ENCODE data around the gene SYNE1. TPM values are rescaled to one million over a fixed set of nuclear protein-coding genes. Genes with fewer than 3 reads are reported as not detected.

The SYNE1 gene
- total RNA-seq, 2 experiments from 2014 or later = 74.6 to 140 TPM

DNA sequence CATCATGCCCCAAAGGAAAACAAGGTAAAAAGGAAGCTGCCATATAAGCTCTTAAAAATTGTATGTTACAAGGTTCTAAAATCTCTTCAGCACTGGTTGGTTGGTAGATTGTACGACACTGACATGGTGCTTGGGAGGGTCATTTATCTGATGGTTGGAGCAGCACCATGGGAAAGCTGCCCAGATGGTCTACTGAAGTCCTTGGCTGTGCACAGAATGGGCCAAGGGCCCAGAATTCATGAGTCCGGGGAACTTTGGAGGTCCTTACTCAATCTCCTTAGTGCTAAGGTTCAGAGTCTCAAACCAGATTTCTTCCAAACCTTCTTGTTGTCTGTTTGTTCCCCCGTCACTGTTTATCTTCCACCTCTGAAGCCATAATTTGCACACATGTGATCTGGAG lies 515.3 kb downstream of the SYNE1 start:
- Histone ChIP-seq H3K4me1 (ENCODE audit: insufficient read depth, low read length, poor library complexity, severe bottlenecking) (no peaks in the 10 kb centered on the region), H3K9me3 (ENCODE audit: low read length) (no peaks in the 10 kb centered on the region), H3K4me3 (ENCODE audit: low read depth, low read length, poor library complexity, severe bottlenecking) (no peak overlapping the region), H3K36me3 (ENCODE audit: insufficient read depth, low read length) (peaks cover 40% of the 10 kb centered on the region), H4K20me1 (ENCODE audit: insufficient read depth, low read length) (no peaks in the 10 kb centered on the region), H3K4me2 (ENCODE audit: low read length) (no peak overlapping the region), H3K27ac (ENCODE audit: low read depth, low read length, poor library complexity, severe bottlenecking) (no peak overlapping the region), H3K79me2 (ENCODE audit: insufficient read depth, low read depth, low read length) (no peaks in the 10 kb centered on the region), H2AFZ (ENCODE audit: low read length) (no peak overlapping the region), H3K9me2 (ENCODE audit: insufficient read depth, low read length) (no peaks in the 10 kb centered on the region)
- intact Hi-C loops (cut with micrococcal nuclease; ENCODE audit: unreplicated experiment) = loop anchor here (5.0 kb wide), 1 partner anchor 355 kb away; no protein-coding TSS in a partner anchor
- DNase-seq (ENCODE audit: low spot score) = no peak
- ChIA-PET CTCF (ENCODE audit: unreplicated experiment) (no interaction called here), POLR2A (interaction anchor here (0.8 kb wide), 1 partner anchor 226 kb away, joined by 3 read pairs; no protein-coding TSS in a partner anchor)
- BruUV-seq (replicated peaks) = TSS peak; percentile 84
- TF ChIP-seq, protein P1, sequence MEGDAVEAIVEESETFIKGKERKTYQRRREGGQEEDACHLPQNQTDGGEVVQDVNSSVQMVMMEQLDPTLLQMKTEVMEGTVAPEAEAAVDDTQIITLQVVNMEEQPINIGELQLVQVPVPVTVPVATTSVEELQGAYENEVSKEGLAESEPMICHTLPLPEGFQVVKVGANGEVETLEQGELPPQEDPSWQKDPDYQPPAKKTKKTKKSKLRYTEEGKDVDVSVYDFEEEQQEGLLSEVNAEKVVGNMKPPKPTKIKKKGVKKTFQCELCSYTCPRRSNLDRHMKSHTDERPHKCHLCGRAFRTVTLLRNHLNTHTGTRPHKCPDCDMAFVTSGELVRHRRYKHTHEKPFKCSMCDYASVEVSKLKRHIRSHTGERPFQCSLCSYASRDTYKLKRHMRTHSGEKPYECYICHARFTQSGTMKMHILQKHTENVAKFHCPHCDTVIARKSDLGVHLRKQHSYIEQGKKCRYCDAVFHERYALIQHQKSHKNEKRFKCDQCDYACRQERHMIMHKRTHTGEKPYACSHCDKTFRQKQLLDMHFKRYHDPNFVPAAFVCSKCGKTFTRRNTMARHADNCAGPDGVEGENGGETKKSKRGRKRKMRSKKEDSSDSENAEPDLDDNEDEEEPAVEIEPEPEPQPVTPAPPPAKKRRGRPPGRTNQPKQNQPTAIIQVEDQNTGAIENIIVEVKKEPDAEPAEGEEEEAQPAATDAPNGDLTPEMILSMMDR (conservative IDR thresholded peaks at IDR 0.05; ENCODE audit: low read length) = no peak
- TF ChIP-seq EZH2phosphoT487 (IDR thresholded peaks at IDR 0.05; ENCODE audit: borderline replicate concordance, low read depth, low read length) = no peak

DNA sequence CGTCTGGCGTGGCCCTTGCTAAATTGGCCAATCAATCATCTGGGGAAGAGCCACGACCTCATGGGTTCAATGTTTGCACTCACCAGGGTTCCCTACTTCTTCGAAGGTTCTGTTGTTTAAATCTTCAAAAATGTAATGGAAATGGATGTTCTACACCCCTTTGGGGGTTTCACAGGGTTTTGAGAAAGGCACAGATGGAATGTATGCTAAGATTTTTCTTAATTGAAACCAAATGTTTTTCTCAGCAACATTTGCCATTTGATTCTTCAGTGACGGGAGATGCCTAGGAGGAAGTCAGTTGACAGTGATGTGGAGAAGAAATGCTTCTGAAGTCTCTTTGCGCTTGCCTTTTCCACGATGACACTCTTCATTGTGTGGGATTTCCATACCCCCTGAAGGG lies 517.3 kb downstream of the SYNE1 start:
- BruUV-seq (replicated peaks) = no TSS peak
- Histone ChIP-seq H3K36me3 (ENCODE audit: insufficient read depth, low read length) (peaks cover 40% of the 10 kb centered on the region), H3K9me3 (ENCODE audit: low read length) (no peaks in the 10 kb centered on the region), H3K4me3 (ENCODE audit: low read depth, low read length, poor library complexity, severe bottlenecking) (no peak overlapping the region), H4K20me1 (ENCODE audit: insufficient read depth, low read length) (no peaks in the 10 kb centered on the region), H2AFZ (ENCODE audit: low read length) (no peak overlapping the region), H3K4me1 (ENCODE audit: insufficient read depth, low read length, poor library complexity, severe bottlenecking) (no peaks in the 10 kb centered on the region), H3K4me2 (ENCODE audit: low read length) (no peak overlapping the region), H3K79me2 (ENCODE audit: insufficient read depth, low read depth, low read length) (no peaks in the 10 kb centered on the region), H3K9me2 (ENCODE audit: insufficient read depth, low read length) (no peaks in the 10 kb centered on the region), H3K27ac (ENCODE audit: low read depth, low read length, poor library complexity, severe bottlenecking) (no peak overlapping the region)
- TF ChIP-seq, protein P1 (conservative IDR thresholded peaks at IDR 0.05; ENCODE audit: low read length) = no peak
- TF ChIP-seq EZH2phosphoT487 (IDR thresholded peaks at IDR 0.05; ENCODE audit: borderline replicate concordance, low read depth, low read length) = no peak
- ChIA-PET CTCF (ENCODE audit: unreplicated experiment) (no interaction called here), POLR2A (no interaction called here)
- no peak for DNase-seq (ENCODE audit: low spot score)
- intact Hi-C loops (cut with micrococcal nuclease; ENCODE audit: unreplicated experiment) = loop anchor here (5.0 to 10.0 kb wide), 2 partner anchors 353 to 445 kb away; no protein-coding TSS in a partner anchor

DNA sequence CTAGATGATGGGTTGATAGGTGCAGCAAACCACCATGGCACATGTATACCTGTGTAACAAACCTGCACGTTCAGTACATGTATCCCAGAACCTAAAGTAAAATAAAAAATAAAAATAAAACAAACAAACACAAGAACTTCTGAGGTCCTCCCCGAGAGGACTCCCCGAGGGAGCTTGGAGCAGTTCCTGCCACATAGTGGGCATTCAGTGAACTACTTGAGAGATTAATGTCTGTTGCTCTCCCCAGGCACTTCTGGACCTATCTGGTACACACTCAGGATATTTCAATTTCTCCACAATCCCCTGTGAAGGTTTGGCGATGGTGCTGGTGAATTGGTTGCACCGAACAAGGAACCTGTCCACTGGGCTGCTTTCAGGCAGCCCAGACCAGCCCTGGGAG lies 518.5 kb downstream of the SYNE1 start:
- Histone ChIP-seq H2AFZ (ENCODE audit: low read length) (no peak overlapping the region), H3K9me2 (ENCODE audit: insufficient read depth, low read length) (no peaks in the 10 kb centered on the region), H3K27ac (ENCODE audit: low read depth, low read length, poor library complexity, severe bottlenecking) (no peak overlapping the region), H3K9me3 (ENCODE audit: low read length) (no peaks in the 10 kb centered on the region), H3K36me3 (ENCODE audit: insufficient read depth, low read length) (peaks cover 37% of the 10 kb centered on the region), H3K79me2 (ENCODE audit: insufficient read depth, low read depth, low read length) (no peaks in the 10 kb centered on the region), H3K4me1 (ENCODE audit: insufficient read depth, low read length, poor library complexity, severe bottlenecking) (no peaks in the 10 kb centered on the region), H3K4me2 (ENCODE audit: low read length) (no peak overlapping the region), H4K20me1 (ENCODE audit: insufficient read depth, low read length) (no peaks in the 10 kb centered on the region), H3K4me3 (ENCODE audit: low read depth, low read length, poor library complexity, severe bottlenecking) (no peak overlapping the region)
- intact Hi-C loops (cut with micrococcal nuclease; ENCODE audit: unreplicated experiment) = loop anchor here (10.0 kb wide), 1 partner anchor 444 kb away; no protein-coding TSS in a partner anchor
- DNase-seq (ENCODE audit: low spot score) = no peak
- no peak for TF ChIP-seq EZH2phosphoT487 (IDR thresholded peaks at IDR 0.05; ENCODE audit: borderline replicate concordance, low read depth, low read length)
- TF ChIP-seq, protein P1 (conservative IDR thresholded peaks at IDR 0.05; ENCODE audit: low read length) = no peak
- BruUV-seq (replicated peaks) = no TSS peak
- ChIA-PET CTCF (ENCODE audit: unreplicated experiment) (no interaction called here), POLR2A (interaction anchor here (0.6 kb wide), 1 partner anchor 16 kb away, joined by 3 read pairs; no protein-coding TSS in a partner anchor)

Data from OCI-LY7 (cell line).